Renal cortical epithelial cell (primary cell): ENCODE results near the gene ERBB4. TPM values are rescaled to one million over a fixed set of nuclear protein-coding genes. Genes with fewer than 3 reads are reported as not detected.
"Not testable (repeated sequence)": the region's sequence is repeated elsewhere in the genome, so short reads cannot be mapped to it uniquely, and the experiment has no call there.

ENCODE experiments used
- DNase-seq: peaks from one replicate; pipeline ENCODE4 v3.0.0-alpha.2; 2011; ENCODE audit warnings: low read depth
- total RNA-seq: library from RNA; depleted of rRNA; stranded (reverse); fragments of >200 nt; gene quantifications from 2 replicates; pipeline ENCODE4 v1.2.3, GENCODE V29; 2014

ERBB4 gene
- total RNA-seq, 1 donor from 2014 or later = 40.7 TPM

- DNase-seq = peak; percentile 20
These were observed 238.7 kb downstream of the ERBB4 start for GRCh38 chr2:212299943-212300342.

- no peak for DNase-seq
These were observed 239.3 kb downstream of the ERBB4 start for GRCh38 chr2:212299333-212299732.

GRCh38 chr2:212295571-212295970 lies 243.0 kb downstream of the ERBB4 start:
- DNase-seq = no peak

GRCh38 chr2:212294816-212295215 lies 243.8 kb downstream of the ERBB4 start:
- no peak for DNase-seq

- DNase-seq = peak; percentile 62
These were observed 249.3 kb downstream of the ERBB4 start for GRCh38 chr2:212289301-212289700.

GRCh38 chr2:212288308-212288707 lies 250.3 kb downstream of the ERBB4 start:
- no peak for DNase-seq

GRCh38 chr2:212284166-212284565 lies 254.4 kb downstream of the ERBB4 start:
- DNase-seq = no peak

GRCh38 chr2:212282671-212283261 lies 255.8 kb downstream of the ERBB4 start:
- DNase-seq = peak; percentile 78

- DNase-seq = no peak
These were observed 261.8 kb downstream of the ERBB4 start for GRCh38 chr2:212276813-212277212.

GRCh38 chr2:212274215-212274614 lies 264.4 kb downstream of the ERBB4 start:
- DNase-seq = no peak

GRCh38 chr2:212271583-212271982 lies 267.0 kb downstream of the ERBB4 start:
- DNase-seq = no peak

- DNase-seq = no peak
These were observed 269.6 kb downstream of the ERBB4 start for GRCh38 chr2:212269005-212269404.

GRCh38 chr2:212266297-212266696 lies 272.3 kb downstream of the ERBB4 start:
- no peak for DNase-seq

- DNase-seq = no peak
These were observed 272.8 kb downstream of the ERBB4 start for GRCh38 chr2:212265777-212266176.

GRCh38 chr2:212264187-212264586 lies 274.4 kb downstream of the ERBB4 start:
- peak; percentile 59 for DNase-seq

GRCh38 chr2:212259226-212259625 lies 279.4 kb downstream of the ERBB4 start:
- peak; percentile 90 for DNase-seq

GRCh38 chr2:212254339-212254738 lies 284.3 kb downstream of the ERBB4 start:
- DNase-seq = peak; percentile 87

- DNase-seq = peak; percentile 28
These were observed 289.2 kb downstream of the ERBB4 start for GRCh38 chr2:212249451-212249850.

- DNase-seq = no peak
These were observed 292.7 kb downstream of the ERBB4 start for GRCh38 chr2:212245880-212246279.

- DNase-seq = no peak
These were observed 295.9 kb downstream of the ERBB4 start for GRCh38 chr2:212242724-212243123.

GRCh38 chr2:212238152-212238551 lies 300.4 kb downstream of the ERBB4 start:
- DNase-seq = not testable (repeated sequence)

GRCh38 chr2:212237350-212238095 lies 301.1 kb downstream of the ERBB4 start:
- no peak for DNase-seq

GRCh38 chr2:212228743-212229171 lies 309.8 kb downstream of the ERBB4 start:
- DNase-seq = peak; percentile 43
